GM10266 (cell line): ENCODE results near the gene ST3GAL6.

Experiments used
- DNase-seq: peaks from one replicate; pipeline ENCODE4 v3.0.0; 2012; ENCODE audit errors: extremely low spot score
- CTCF ChIP-seq: IDR thresholded peaks from 2 replicates; pipeline ENCODE4 v1.5.1; 2012; ENCODE audit warnings: mild to moderate bottlenecking, low read depth; ENCODE audit not compliant: control insufficient read depth, insufficient read depth; ENCODE audit errors: missing control alignments

ST3GAL6 gene

GRCh38 chr3:98809557-98809956 is 46.4 kb downstream of the ST3GAL6 start:
- no peak for TF ChIP-seq CTCF
- peak; percentile 25 for DNase-seq

- DNase-seq = no peak
- TF ChIP-seq CTCF = no peak
These were observed 47.9 kb downstream of the ST3GAL6 start for GRCh38 chr3:98811048-98811447.

- DNase-seq = peak; percentile 28
- peak; percentile 56 for TF ChIP-seq CTCF
These were observed 49.8 kb downstream of the ST3GAL6 start for GRCh38 chr3:98812851-98813374.

GRCh38 chr3:98814817-98815420 is 51.8 kb downstream of the ST3GAL6 start:
- no peak for TF ChIP-seq CTCF
- no peak for DNase-seq

GRCh38 chr3:98817547-98818041 is 54.5 kb downstream of the ST3GAL6 start:
- TF ChIP-seq CTCF = peak; percentile 51
- DNase-seq = peak; percentile 57

GRCh38 chr3:98821063-98821462 is 57.9 kb downstream of the ST3GAL6 start:
- no peak for TF ChIP-seq CTCF
- DNase-seq = no peak

GRCh38 chr3:98823791-98824190 is 60.7 kb downstream of the ST3GAL6 start:
- no peak for DNase-seq
- TF ChIP-seq CTCF = no peak
